Right renal cortex interstitium (tissue), 3 donors: Measurements from ENCODE around the gene ANKRD40CL. TPM values are rescaled to one million over a fixed set of nuclear protein-coding genes. Genes with fewer than 3 reads are reported as not detected.
"Not testable (repeated sequence)": the region's sequence is repeated elsewhere in the genome, so short reads cannot be mapped to it uniquely, and the experiment has no call there.

ENCODE experiments used
- DNase-seq, 3 donors: peaks; one replicate each; pipeline ENCODE4 v3.0.0-alpha.2; 2013; ENCODE audit warnings: low read depth in 3 of 3, low spot score in 2 of 3
- polyA plus RNA-seq, 3 donors: library from polyadenylated mRNA; unstranded; fragments of 120-200 nt; gene quantifications; one replicate each; pipeline ENCODE4 v1.2.1, GENCODE V29; 2013; ENCODE audit not compliant: insufficient read length in 3 of 3

The ANKRD40CL gene
- polyA plus RNA-seq, 3 donors: 0.21 to 0.25 TPM; not detected in 1

GRCh38 chr17:50763716-50764475 is 3.4 kb downstream of the ANKRD40CL start:
- DNase-seq: no peak

- DNase-seq: no peak
Observed at GRCh38 chr17:50762177-50762576, 5.1 kb downstream of the ANKRD40CL start.

GRCh38 chr17:50758989-50759544 is 8.3 kb downstream of the ANKRD40CL start:
- DNase-seq: no peak

- no peak for DNase-seq
Observed at GRCh38 chr17:50758524-50758923, 8.8 kb downstream of the ANKRD40CL start.

GRCh38 chr17:50754521-50754920 is 12.8 kb downstream of the ANKRD40CL start:
- DNase-seq: no peak

- DNase-seq: no peak
Observed at GRCh38 chr17:50749245-50749644, 18.1 kb downstream of the ANKRD40CL start.

- DNase-seq: no peak
Observed at GRCh38 chr17:50745631-50746030, 21.7 kb downstream of the ANKRD40CL start.

GRCh38 chr17:50739098-50739497 is 28.2 kb downstream of the ANKRD40CL start:
- DNase-seq: no peak

GRCh38 chr17:50737118-50737698 is 30.1 kb downstream of the ANKRD40CL start:
- DNase-seq: no peak

- DNase-seq: no peak
Observed at GRCh38 chr17:50735287-50735686, 32.0 kb downstream of the ANKRD40CL start.

GRCh38 chr17:50731575-50732460 is 35.5 kb downstream of the ANKRD40CL start:
- no peak for DNase-seq

- no peak for DNase-seq
Observed at GRCh38 chr17:50728881-50729765, 38.2 kb downstream of the ANKRD40CL start.

- DNase-seq: no peak
Observed at GRCh38 chr17:50728112-50728429, 39.2 kb downstream of the ANKRD40CL start.

GRCh38 chr17:50725769-50726655 is 41.3 kb downstream of the ANKRD40CL start:
- no peak for DNase-seq

GRCh38 chr17:50724622-50725021 is 42.7 kb downstream of the ANKRD40CL start:
- not testable (repeated sequence) for DNase-seq

GRCh38 chr17:50722746-50723145 is 44.6 kb downstream of the ANKRD40CL start:
- no peak for DNase-seq

- no peak for DNase-seq
Observed at GRCh38 chr17:50721194-50722010, 45.9 kb downstream of the ANKRD40CL start.
